NCI-H345 (cell line): ENCODE measurements around the gene TASP1.
"Not testable (repeated sequence)": the region's sequence is repeated elsewhere in the genome, so short reads cannot be mapped to it uniquely, and the experiment has no call there.

Experiments used
- DNase-seq: peaks from one replicate; lab custom pipeline; 2025; lab: John Stamatoyannopoulos, UW

Gene TASP1

GRCh38 chr20:13648291-13649228, 9.8 kb upstream of the TASP1 start:
- DNase-seq = no peak

- no peak for DNase-seq
Observed at GRCh38 chr20:13644010-13644409, 5.3 kb upstream of the TASP1 start.

DNA sequence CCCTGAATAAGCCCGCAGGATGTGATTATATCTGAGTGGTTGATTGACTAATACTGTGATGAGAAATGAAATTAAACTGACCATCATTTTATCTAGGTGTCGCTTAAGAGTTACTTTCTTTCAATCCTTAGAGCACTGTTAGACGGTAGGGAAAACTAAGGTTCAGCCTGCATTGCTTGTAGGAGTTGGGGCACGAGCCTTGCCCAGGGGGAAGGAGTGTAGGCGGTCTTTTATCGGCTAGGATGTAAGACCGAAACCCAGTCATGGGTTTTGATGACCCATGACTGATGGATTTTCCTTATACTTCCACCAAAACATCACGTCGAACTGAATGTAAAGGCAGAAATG, 392 bp upstream of the TASP1 start:
- no peak for DNase-seq

DNA sequence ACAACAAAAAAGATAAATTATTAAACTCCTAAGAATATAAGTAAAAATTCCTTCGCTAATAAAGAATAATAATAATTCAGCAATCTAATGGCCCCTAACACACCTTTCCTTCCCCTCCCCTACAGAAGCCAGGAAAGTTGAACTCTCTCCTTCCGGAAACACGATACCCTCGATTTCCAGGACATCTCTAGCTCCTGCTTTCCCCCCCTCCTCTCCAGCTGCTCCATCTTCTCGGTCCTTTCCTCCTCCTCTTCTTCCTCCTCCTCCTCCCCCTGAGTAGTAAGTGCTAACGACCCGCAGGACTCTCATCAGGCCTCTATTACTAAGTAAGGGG, 603 bp downstream of the TASP1 start:
- DNase-seq = peak; percentile 13

- DNase-seq = no peak
Observed at GRCh38 chr20:13632431-13632830, 6.3 kb downstream of the TASP1 start.

DNA sequence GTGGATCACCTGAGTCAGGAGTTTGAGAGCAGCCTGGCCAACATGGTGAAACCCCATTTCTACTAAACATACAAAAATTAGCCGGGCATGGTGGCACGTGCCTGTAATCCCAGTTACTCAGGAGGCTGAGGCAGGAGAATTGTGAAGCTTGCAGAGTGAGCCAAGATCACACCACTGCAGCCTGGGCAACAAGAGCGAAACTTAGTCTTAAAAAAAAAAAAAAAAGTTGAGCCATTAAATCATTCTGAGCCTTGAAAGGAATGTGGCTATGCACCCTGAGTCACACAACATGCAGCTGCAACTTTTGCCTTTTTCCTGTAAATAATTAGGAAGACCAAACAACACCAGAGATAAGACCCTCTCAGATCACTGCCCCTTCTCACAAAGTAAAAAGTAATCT, 11.2 kb downstream of the TASP1 start:
- not testable (repeated sequence) for DNase-seq

- DNase-seq = no peak
Observed at GRCh38 chr20:13626724-13627123, 12.0 kb downstream of the TASP1 start.

GRCh38 chr20:13625304-13625979, 13.3 kb downstream of the TASP1 start:
- no peak for DNase-seq

- DNase-seq = not testable (repeated sequence)
Observed at GRCh38 chr20:13619415-13619814, 19.3 kb downstream of the TASP1 start.

DNA sequence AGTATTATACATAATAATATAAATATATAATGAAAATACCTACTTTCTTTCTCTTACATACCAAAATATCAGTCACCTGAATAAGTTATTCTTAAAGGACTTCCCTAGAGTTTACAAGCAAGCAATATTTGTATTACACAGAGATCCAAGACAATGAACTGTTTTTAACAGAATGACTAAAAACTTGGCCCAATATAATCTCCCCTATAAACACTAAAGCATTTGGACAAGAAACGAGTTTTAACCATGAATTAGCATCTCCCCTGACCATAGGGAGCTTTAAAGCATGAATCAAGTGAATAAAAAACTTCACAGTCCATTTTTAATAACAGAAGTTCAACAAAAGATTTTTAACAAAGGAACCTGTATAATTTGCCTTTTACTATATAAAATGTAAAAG, 20.3 kb downstream of the TASP1 start:
- DNase-seq = not testable (repeated sequence)

DNA sequence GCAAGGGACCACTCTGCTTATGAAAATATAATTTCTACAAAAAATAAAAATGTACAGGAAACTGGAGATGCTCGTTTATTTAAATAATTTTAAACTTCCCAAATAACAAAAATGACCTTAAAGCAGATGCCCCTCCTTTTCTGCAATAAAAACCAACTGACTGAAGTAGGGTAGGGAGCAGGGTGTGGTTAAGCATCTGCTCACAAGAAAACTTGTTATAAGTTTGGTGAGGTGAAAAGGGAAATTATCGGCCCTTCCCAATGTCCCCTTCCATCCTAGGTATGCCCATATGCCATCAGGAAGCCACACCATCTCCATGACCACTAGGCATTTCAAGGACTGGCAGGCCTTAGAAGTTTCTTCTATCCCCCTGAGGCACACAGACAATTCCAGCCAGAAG, 21.1 kb downstream of the TASP1 start:
- DNase-seq = not testable (repeated sequence)

GRCh38 chr20:13616713-13617112, 22.0 kb downstream of the TASP1 start:
- not testable (repeated sequence) for DNase-seq

- DNase-seq = no peak
Observed at GRCh38 chr20:13613917-13614316, 24.8 kb downstream of the TASP1 start.

DNA sequence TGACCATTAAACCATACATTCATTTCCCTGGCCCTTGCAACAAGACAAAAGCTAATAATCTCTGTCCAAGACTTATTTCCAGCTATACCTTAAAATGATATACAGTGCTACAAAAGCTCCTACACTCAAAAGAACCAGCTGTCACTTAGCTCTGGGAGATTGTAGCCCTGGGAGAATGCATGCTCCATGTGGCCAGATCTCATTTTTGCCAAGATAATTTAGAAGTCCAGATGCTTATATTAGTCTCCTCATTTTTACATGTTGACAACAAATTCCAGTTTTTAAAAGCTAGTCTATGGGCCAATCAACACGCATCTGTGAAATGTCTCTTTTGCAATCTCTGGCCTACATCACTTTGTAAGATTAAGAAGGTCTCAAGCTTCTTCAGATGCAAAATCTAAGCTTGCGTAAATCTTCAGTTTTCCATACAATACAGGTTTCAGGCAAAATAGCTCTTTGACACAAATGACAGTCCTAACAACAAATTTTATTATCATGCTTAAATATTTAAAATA, 27.1 kb downstream of the TASP1 start:
- no peak for DNase-seq

DNA sequence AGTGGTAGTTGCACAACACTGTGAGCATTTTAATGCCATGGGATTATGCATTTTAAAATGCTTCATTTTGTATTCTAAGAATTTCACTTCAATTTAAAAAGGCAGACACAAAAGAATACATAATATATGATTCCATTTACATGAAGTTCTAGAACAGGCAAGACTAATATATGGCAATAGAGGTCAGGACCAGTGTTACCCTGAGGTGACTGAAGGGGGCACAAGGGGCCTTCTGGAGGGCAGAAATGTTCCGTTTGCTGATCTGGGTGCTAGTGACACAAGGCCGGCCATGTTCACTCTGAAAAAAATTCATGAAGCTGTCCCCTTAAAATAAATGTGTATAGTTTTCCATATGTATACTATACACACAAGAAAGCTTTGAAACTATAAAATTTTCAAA, 28.5 kb downstream of the TASP1 start:
- DNase-seq = no peak

- DNase-seq = no peak
Observed at GRCh38 chr20:13608066-13608465, 30.7 kb downstream of the TASP1 start.

DNA sequence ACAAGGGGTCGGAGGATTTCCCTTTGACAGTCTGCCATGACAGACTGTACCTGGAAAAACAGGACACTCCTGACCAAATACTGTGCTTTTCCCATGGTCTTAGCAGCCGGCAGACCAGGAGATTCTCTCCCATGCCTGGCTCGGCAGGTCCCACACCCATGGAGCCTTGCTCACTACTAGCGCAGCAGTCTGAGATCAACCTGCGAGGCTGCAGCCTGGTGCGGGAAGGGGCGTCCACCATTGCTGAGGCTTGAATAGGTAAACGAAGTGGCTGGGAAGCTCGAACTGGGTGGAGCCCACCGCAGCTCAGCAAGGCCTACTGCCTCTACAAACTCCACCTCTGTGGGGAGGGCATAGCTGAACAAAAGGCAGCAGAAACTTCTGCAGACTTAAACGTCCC, 45.3 kb downstream of the TASP1 start:
- DNase-seq = not testable (repeated sequence)

GRCh38 chr20:13588049-13588448, 50.7 kb downstream of the TASP1 start:
- DNase-seq = no peak

- no peak for DNase-seq
Observed at GRCh38 chr20:13587370-13587769, 51.4 kb downstream of the TASP1 start.

DNA sequence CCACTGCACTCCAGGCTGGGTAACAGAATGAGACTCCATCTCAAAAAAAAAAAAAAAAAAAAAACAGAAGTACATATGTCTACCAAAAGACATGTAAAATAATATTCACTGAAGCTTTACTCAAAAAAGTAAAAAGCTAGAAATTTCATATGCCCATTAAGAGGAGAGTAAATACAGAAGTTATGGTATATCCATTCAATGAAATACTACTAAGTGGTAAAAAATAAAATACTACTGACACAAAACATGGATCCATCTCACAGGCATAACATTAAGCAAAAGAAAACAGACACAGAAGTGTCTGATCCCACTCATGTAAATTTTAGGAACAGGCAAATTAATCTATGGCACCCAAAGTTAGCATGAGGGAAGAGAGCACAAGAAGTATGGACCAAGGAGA, 52.6 kb downstream of the TASP1 start:
- DNase-seq = no peak

DNA sequence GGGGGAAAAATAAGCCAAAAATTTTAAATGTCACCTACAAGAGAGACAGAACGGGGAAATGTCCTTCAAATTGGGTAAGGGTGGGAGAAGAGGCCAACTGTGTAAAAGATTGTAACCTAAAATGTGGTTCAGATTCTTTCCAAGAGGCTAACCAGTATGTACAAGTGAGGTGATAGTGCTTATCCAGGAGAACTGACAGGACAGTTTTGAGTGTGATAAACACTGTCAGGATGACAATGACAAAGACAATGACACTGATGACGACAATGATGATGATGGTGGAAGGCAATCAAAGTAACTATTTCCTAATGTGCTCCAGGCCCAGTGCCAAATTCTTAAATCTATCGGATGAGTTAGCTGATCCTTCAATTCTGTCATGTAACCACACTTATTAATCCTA, 57.3 kb downstream of the TASP1 start:
- no peak for DNase-seq

GRCh38 chr20:13580707-13581106, 58.0 kb downstream of the TASP1 start:
- no peak for DNase-seq

DNA sequence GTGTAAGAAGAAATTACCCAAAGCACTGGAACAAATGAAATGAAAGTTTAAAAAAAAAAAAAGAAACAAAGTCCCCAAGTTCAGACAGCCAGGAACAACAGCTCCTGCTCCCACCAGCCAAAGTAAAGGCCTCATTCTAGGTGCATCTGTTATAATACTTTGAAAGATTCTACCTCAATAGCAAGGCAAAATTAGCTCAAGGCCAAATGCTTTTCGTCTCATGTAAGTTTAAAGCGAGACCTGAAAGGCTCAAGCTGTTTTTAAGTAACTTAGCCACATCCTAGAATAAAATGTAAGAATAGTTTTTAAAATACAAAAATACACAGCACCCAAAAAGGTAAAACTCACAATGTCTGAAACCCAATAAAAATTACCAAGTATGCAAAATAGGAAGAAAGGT, 64.7 kb downstream of the TASP1 start:
- DNase-seq = no peak
